Activated CD8-positive, alpha-beta memory T cell treated with anti-CD3 and anti-CD28 coated beads, Interleukin-2, amount 50 U/mL, for 24 hours (primary cell): Measurements from ENCODE around the gene ARHGEF9.
"Not testable (repeated sequence)": the region's sequence is repeated elsewhere in the genome, so short reads cannot be mapped to it uniquely, and the experiment has no call there.

Experiments used
- DNase-seq: peaks from one replicate; pipeline ENCODE4 v3.0.0-alpha.2; 2020; ENCODE audit errors: extremely low read depth

Gene ARHGEF9

GRCh38 chrX:63784902-63785707 is at the start of gene ARHGEF9:
TSS of gene ARHGEF9 (minus strand) at chrX:63785214. CDS start at chrX:63785145, 69 bp downstream.
- DNase-seq: no peak

- DNase-seq: not testable (repeated sequence)
These were observed 40.4 kb upstream of the ARHGEF9 start for GRCh38 chrX:63825446-63825845.

GRCh38 chrX:63818156-63818555 is 33.1 kb upstream of the ARHGEF9 start:
- no peak for DNase-seq

- no peak for DNase-seq
These were observed 32.7 kb upstream of the ARHGEF9 start for GRCh38 chrX:63817696-63818095.

DNA sequence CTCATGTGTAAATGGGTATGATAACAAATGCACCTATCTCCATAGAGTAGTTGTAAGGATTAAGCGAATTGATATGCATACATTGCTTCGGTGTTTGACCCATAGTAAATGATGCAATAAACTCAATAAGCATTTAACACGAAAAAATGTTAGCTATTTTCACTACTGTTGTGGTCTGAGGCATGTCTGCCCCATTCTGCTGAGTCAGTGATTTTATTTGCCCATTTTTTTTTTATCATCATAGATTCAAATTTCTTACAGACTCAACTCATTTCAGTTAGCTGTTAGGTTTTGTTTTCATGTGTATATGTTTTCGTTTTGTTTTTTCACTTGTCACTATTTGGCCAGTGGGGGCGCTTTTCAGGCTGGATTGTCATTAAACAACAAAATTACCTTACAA is 27.8 kb upstream of the ARHGEF9 start:
- no peak for DNase-seq

DNA sequence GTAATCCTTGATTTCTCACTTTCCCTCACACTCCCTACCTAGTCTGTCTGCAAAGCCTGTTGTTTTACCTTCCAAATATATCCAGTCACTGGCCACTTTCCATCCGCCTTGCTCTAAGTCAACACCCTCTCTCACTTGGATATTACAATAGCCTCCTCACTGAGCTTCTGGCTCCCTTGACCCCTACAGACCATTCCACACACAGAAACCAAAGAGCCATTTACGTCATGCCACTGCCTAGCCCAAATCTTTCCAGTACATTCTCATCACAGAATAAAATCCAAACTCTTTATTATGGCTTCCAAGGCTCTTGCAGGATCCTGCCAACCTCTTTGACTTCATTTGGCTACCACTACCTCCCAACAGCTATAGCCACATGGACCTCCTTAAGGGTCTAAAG is 25.7 kb upstream of the ARHGEF9 start:
- no peak for DNase-seq

- no peak for DNase-seq
These were observed 24.2 kb upstream of the ARHGEF9 start for GRCh38 chrX:63809173-63809572.

DNA sequence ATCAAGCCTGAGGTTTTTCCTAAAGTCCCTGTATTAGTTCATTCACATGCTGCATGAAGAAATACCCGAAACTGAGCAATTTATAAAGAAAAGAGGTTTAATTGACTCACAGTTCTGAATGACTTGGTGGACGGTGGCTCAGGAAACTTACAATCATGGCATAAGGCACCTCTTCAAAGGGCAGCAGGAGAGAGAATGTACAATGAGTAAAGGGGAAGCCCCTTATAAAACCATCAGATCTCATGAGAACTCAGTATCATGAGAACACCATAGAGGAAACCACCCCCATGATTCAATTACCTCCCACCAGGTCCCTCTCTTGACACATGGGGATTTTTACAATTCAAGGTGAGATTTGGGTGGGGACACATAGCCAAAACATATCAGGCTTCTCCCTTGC is 10.4 kb upstream of the ARHGEF9 start:
- DNase-seq: not testable (repeated sequence)

DNA sequence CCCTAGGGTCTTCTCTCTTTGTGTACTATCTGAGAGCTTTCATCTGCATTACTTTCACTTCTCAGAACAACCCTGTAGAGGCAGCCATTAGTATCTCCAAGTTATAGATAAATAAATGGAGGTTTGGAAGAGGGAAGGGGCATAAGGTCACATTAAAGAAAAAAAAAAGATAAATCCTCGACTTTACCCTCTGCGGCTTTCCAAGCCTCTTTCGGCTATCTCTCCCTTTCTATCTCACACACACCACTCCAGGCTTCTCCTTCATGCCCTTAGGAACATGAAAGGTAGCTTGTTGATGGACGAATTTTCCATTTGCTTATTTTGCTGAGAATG is 660 bp upstream of the ARHGEF9 start:
- DNase-seq: no peak

GRCh38 chrX:63784346-63784901 is 590 bp downstream of the ARHGEF9 start:
- no peak for DNase-seq

DNA sequence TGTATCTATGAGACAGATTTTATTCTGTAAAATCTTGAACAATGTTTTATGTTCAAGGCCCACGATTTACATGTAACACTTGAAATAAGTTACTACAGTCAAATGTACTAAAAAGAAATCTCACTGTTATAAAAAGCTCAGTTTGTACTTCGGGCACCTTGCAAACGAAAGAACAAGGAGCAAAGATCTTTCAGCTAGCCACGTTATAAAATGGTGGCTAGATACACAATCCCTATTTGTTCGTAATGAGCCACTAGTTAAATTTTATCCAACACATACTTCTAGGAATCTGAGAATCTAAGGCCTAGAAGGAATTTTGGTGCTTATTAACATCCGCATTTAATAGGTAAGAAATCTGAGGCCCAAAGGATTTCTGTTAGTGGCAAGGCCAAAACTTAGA is 2.5 kb downstream of the ARHGEF9 start:
- no peak for DNase-seq

DNA sequence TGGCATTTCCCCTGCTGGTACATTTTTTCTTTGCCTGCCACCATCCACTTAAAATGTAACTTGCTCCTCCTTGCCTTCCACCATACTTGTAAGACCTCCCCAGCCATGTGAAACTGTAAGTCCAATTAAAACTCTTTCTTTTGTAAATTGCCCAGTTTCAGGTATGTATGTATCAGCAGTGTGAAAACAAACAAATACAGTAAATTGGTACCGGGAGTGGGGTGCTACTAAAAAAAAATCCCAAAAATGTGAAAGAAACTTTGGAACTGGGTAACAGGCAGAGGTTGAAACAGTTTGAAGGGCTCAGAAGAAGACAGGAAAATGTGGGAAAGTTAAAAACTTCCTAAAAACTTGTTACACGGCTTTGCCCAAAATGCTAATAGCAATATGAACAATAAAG is 16.3 kb downstream of the ARHGEF9 start:
- DNase-seq: no peak

DNA sequence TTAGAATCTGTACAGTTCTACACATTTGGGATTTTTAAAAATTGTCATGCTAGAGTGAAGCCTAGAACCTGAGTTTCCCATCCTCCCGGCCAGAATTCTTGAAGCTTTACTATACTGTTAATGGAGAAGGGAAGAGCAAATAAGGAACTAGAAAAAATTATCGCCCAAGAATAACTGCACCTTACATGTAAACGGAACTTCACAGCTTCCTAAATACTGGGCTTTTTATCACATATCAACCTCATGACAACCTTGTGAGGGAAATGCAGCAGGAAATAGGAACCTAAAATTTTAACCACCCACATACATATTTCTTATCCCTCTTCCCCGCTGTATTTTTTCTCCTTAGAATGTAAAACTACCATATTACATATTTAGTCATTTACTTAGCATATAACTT is 19.3 kb downstream of the ARHGEF9 start:
- no peak for DNase-seq

GRCh38 chrX:63764946-63765345 is 20.1 kb downstream of the ARHGEF9 start:
- DNase-seq: no peak

GRCh38 chrX:63761639-63762038 is 23.4 kb downstream of the ARHGEF9 start:
- no peak for DNase-seq

DNA sequence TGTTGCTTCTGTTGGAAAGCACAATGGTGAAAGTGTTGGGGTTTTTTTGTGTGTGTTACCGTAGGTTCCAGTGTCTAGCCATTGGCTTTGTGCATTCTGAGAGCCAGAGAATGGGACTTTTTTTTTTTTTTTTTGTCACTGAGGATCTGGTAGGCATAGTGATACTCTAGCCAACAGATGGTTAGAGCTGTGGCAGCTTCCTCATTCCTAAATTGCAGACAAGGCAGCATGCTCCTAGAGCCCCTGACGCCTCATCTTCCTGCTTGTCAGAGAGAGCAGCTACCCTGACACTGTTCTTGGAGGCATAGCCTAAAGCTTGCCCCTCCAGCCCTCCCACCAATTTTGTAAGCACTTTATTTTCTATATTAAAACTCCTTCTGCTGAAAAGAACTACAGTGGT is 27.0 kb downstream of the ARHGEF9 start:
- DNase-seq: no peak

DNA sequence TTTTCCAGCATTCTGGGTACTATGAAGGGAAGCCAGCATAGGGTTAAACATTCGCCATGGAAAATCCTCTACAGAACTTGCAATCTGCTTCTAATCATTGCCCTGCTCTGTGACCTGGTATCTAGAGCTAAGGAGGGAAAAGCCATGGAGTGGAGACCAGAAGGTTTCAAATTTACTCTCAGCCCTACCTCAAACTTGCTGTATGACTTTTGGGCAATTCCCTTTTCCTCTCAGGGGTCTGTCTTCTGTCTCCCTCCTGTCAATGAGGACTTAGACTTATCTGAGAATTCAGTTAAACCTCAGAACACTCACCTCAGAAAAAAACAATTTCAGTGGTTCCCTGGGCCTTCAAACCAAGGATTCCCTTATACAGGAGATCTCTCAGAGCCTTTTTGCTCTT is 29.1 kb downstream of the ARHGEF9 start:
- no peak for DNase-seq

DNA sequence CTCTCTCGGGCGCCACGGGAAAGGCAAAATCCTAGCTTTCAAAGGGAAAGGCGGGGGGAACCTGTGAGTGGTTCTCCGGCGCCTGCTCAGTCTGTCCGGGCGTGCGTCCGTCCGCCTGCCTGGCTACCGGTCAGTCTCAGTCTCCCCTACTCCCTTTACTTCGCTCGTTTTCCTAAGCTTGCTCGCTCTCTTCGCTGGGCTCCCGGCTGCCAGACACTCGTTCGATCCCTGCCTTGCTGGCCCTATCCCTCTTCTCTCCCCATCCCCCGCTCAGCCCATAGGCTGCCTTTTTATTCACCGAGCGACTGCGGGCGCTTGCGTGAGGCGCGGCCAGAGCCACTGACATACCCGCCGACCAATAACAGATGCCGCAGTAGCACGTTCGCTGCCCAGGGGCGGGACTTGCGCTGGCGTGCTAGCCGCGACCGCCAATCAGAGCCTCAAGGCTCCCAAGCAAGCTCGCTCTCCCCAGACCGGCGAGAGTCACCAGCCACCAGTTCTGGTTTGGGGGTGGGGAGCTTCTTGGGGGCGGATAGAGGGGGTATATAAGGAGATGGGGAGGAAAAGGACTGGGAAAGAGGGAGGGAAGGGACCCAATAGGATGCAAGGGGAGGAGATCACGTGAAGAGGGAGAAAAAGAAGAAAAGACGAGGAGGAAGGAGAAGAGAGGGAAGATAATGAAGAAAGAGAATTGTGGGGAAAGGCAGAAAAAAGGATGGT is 30.0 kb downstream of the ARHGEF9 start:
- peak; percentile 62 for DNase-seq

GRCh38 chrX:63754136-63754859 is 30.7 kb downstream of the ARHGEF9 start:
- no peak for DNase-seq

GRCh38 chrX:63751481-63751880 is 33.5 kb downstream of the ARHGEF9 start:
- DNase-seq: no peak

- no peak for DNase-seq
These were observed 34.2 kb downstream of the ARHGEF9 start for GRCh38 chrX:63750811-63751210.

- no peak for DNase-seq
These were observed 37.7 kb downstream of the ARHGEF9 start for GRCh38 chrX:63747331-63747730.
